ENCODE results near the gene SDS.

Gene SDS

DNA sequence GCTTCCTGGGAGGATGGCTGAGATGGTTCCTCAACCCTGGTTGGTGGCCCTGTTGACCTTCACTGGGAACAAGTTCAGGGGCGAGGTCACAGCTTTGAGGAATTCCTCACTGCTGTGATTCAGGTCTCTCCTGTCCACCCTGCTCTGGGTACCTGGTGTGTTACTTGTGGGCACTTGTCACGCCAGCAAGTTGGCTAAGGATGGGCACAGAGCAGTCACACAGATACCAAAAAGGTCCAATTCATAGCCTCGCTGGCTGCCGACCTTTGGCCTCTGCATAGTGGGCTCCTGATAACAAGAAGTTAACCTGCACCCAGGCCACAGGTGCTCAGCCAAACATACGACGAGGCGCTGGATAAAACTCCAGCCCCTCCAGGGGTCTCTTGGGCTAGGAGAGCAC lies 11.2 kb downstream of the SDS start:
- Histone ChIP-seq H3K9me3 (ENCODE audit: control insufficient read depth, low read length) (no peaks in the 10 kb centered on the region), H3K27me3 (replicated peaks; ENCODE audit: control insufficient read depth, insufficient read depth, low read length, poor library complexity, severe bottlenecking) (no peaks in the 10 kb centered on the region), H3K36me3 (ENCODE audit: control insufficient read depth, insufficient read depth, low read length) (peaks cover 15% of the 10 kb centered on the region), H3K4me3 (ENCODE audit: insufficient read depth, low read depth, low read length, poor library complexity, severe bottlenecking) (no peak overlapping the region), H3K27ac (ENCODE audit: insufficient read depth, low read length, poor library complexity, severe bottlenecking) (no peak overlapping the region), H3K4me1 (ENCODE audit: control insufficient read depth, insufficient read depth, low read length, poor library complexity, severe bottlenecking) (no peaks in the 10 kb centered on the region)
- no peak for DNase-seq

DNA sequence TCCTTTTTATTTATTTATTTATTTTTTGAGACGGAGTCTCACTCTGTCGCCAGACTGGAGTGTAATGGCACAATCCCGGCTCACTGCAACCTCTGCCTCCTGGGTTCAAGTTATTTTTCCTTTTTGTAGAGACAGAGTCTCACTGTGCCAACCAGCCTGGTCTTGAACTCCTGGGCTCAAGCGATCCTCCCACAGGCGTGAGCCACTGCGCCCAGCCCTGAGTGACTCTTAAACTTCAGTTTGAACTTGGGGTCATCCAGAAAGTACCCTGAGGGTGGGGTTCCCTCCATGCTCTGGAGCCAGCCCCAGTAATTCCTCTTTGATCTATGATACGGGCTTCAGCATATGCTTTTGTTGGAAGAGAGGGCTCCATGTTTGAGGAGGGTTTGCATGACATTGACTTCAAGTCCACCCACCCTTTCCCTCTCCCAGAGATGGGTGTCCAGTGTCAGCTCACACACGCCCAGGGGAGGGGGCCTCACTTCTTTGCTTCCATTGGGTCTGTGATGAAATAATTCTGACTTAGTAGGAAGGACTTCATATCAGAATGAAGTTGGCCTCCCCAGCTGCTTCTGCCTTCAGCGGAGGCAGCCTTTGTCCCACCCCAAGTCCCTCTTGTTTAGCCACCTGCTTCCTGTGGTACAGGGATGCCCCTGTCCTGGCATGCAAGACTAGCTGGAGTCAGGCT lies 11.9 kb downstream of the SDS start:
- no peak overlapping the region for H3K27ac ChIP-seq (ENCODE audit: insufficient read depth, low read length, poor library complexity, severe bottlenecking)
- H3K27me3 ChIP-seq (replicated peaks; ENCODE audit: control insufficient read depth, insufficient read depth, low read length, poor library complexity, severe bottlenecking): no peaks in the 10 kb centered on the region
- no peak for DNase-seq
- H3K9me3 ChIP-seq (ENCODE audit: control insufficient read depth, low read length): no peaks in the 10 kb centered on the region
- no peak overlapping the region for H3K4me3 ChIP-seq (ENCODE audit: insufficient read depth, low read depth, low read length, poor library complexity, severe bottlenecking)
- H3K4me1 ChIP-seq (ENCODE audit: control insufficient read depth, insufficient read depth, low read length, poor library complexity, severe bottlenecking): no peaks in the 10 kb centered on the region
- H3K36me3 ChIP-seq (ENCODE audit: control insufficient read depth, insufficient read depth, low read length): peaks cover 15% of the 10 kb centered on the region

DNA sequence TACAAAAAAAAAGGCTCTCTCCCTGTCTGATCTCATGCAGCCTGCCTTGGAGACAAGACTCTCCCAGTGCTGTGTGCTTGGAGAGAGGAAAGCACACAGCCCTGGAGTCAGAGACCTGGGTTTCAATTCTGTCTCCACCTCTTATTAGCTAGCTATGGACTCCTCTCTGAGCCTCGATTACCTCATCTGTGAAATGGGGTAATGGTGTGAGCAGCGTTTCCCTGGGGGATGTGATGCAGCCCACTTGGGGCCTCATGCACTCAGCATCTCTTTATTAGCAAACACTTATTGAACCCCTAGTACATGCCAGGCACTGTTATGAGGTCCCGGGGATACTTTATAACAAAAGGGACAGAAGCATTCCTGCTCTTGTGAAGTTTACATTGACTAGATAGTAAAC lies 12.5 kb downstream of the SDS start:
- Histone ChIP-seq H3K9me3 (ENCODE audit: control insufficient read depth, low read length) (no peaks in the 10 kb centered on the region), H3K4me3 (ENCODE audit: insufficient read depth, low read depth, low read length, poor library complexity, severe bottlenecking) (no peak overlapping the region), H3K27me3 (replicated peaks; ENCODE audit: control insufficient read depth, insufficient read depth, low read length, poor library complexity, severe bottlenecking) (no peaks in the 10 kb centered on the region), H3K36me3 (ENCODE audit: control insufficient read depth, insufficient read depth, low read length) (peaks cover 15% of the 10 kb centered on the region), H3K4me1 (ENCODE audit: control insufficient read depth, insufficient read depth, low read length, poor library complexity, severe bottlenecking) (no peaks in the 10 kb centered on the region), H3K27ac (ENCODE audit: insufficient read depth, low read length, poor library complexity, severe bottlenecking) (no peak overlapping the region)
- DNase-seq: no peak

DNA sequence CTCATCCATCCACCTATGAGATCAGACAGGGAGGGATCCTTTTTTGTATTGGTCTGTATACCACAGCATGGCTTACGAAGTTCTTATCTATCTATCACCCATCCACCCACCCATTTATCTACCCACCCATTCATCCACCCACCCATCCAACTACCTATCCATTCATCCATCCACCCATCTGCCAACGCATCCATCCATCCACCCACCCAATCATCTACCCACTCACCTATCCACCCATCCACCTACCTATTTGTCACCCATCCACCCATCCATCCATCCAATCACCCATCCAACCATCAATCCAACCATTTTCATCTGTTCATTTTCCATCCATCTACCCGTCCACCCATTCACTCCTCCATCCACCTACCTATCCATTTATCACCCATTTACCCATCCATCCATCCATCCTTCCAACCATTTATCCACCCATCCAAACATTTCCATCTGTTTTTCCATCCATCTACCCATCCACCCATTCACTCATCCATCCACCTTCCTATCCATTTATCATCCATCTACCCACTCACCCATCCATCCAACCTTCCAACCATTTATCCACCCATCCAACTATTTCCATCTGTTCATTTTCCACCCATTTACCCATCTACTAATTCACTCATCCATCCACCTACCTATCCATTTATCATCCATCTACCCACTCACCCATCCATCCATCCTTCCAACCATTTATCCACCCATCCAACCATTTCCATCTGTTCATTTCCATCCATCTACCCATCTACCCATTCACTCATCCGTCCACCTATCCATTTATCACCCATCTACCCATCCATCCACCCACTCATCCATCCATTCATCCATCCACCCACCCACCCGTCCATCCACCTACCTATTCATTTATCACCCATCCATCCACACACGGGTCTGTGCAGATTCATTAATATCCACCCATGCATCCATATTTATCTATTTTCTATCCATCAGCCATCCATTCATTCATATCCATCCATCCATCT lies 13.3 kb downstream of the SDS start:
- Histone ChIP-seq H3K27me3 (replicated peaks; ENCODE audit: control insufficient read depth, insufficient read depth, low read length, poor library complexity, severe bottlenecking) (no peaks in the 10 kb centered on the region), H3K36me3 (ENCODE audit: control insufficient read depth, insufficient read depth, low read length) (peaks cover 15% of the 10 kb centered on the region), H3K4me3 (ENCODE audit: insufficient read depth, low read depth, low read length, poor library complexity, severe bottlenecking) (no peak overlapping the region), H3K27ac (ENCODE audit: insufficient read depth, low read length, poor library complexity, severe bottlenecking) (no peak overlapping the region), H3K4me1 (ENCODE audit: control insufficient read depth, insufficient read depth, low read length, poor library complexity, severe bottlenecking) (no peaks in the 10 kb centered on the region), H3K9me3 (ENCODE audit: control insufficient read depth, low read length) (no peaks in the 10 kb centered on the region)
- no peak for DNase-seq

DNA sequence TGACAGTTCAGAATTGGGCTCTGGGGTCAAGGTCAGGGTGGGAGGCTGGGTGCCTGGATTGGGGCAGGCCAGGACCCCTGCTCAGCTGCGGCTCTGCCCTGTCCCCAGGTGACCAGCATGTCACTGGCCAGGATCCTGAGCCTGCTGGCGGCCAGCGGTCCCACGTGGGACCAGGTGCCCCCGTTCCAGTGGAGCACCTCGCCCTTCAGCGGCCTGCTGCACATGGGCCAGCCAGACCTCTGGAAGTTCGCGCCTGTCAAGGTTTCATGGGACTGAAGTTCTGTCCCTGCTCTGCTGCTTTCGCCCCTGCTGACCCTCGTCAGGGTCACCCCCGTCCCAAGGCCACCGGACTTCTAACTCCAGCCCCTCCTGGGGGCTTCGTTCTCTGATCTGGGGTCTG lies 15.3 kb downstream of the SDS start:
- H3K27me3 ChIP-seq (replicated peaks; ENCODE audit: control insufficient read depth, insufficient read depth, low read length, poor library complexity, severe bottlenecking): no peaks in the 10 kb centered on the region
- H3K27ac ChIP-seq (ENCODE audit: insufficient read depth, low read length, poor library complexity, severe bottlenecking): no peak overlapping the region
- no peaks in the 10 kb centered on the region for H3K9me3 ChIP-seq (ENCODE audit: control insufficient read depth, low read length)
- H3K4me3 ChIP-seq (ENCODE audit: insufficient read depth, low read depth, low read length, poor library complexity, severe bottlenecking): no peak overlapping the region
- H3K36me3 ChIP-seq (ENCODE audit: control insufficient read depth, insufficient read depth, low read length): peaks cover 24% of the 10 kb centered on the region
- DNase-seq: no peak
- no peaks in the 10 kb centered on the region for H3K4me1 ChIP-seq (ENCODE audit: control insufficient read depth, insufficient read depth, low read length, poor library complexity, severe bottlenecking)

DNA sequence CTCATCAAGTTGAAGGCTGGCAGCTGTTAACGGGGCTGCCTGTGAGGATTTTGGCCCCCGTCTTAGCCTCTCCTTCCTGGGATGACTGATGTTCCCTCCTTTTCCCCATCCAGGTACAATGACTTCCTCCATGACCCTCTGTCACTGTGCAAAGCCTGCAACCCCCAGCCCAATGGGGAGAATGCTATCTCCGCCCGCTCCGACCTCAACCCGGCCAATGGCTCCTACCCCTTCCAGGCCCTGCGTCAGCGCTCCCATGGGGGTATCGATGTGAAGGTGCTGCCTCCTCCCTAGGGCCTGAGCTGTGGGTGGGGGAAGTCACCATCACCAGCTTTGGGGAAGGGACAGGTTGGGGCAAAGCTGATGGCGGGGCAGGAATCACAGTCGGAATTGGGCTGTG lies 16.1 kb downstream of the SDS start:
- Histone ChIP-seq H3K4me3 (ENCODE audit: insufficient read depth, low read depth, low read length, poor library complexity, severe bottlenecking) (no peak overlapping the region), H3K36me3 (ENCODE audit: control insufficient read depth, insufficient read depth, low read length) (peaks cover 24% of the 10 kb centered on the region), H3K9me3 (ENCODE audit: control insufficient read depth, low read length) (no peaks in the 10 kb centered on the region), H3K27ac (ENCODE audit: insufficient read depth, low read length, poor library complexity, severe bottlenecking) (no peak overlapping the region), H3K27me3 (replicated peaks; ENCODE audit: control insufficient read depth, insufficient read depth, low read length, poor library complexity, severe bottlenecking) (no peaks in the 10 kb centered on the region), H3K4me1 (ENCODE audit: control insufficient read depth, insufficient read depth, low read length, poor library complexity, severe bottlenecking) (no peaks in the 10 kb centered on the region)
- no peak for DNase-seq

DNA sequence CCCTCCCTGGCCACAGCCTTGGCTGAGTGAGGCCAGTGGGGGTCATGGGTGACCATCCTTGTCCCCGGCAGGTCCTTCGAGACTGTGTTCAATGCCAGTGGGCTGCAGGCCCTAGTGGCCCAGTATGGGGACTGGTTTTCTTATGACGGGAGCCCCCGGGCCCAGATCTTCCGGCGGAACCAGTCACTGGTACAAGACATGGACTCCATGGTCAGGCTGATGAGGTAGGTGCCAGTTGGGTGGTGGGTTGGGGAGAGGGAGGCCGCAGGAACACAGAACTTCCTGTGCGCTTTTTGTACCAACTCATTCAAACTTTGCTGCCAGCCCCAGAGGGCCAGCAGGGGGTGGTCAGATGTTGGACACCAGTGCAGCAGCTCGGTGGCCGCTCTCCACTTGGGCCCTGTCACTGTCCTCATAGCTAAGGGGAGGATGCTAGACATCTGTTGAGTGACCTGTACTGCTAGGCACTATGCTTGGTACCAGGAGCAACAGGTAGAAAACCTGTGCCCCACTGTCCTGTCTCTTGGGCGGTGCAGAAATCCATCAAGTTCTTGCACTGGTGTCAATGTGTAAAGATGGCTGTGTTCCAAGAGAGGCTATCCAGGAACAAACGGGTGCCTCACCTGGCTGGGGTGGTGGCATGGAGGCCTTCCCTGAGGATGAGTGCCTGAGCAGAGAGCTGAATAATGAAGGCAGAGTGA lies 16.7 kb downstream of the SDS start:
- Histone ChIP-seq H3K9me3 (ENCODE audit: control insufficient read depth, low read length) (no peaks in the 10 kb centered on the region), H3K4me1 (ENCODE audit: control insufficient read depth, insufficient read depth, low read length, poor library complexity, severe bottlenecking) (no peaks in the 10 kb centered on the region), H3K4me3 (ENCODE audit: insufficient read depth, low read depth, low read length, poor library complexity, severe bottlenecking) (no peak overlapping the region), H3K36me3 (ENCODE audit: control insufficient read depth, insufficient read depth, low read length) (peaks cover 24% of the 10 kb centered on the region), H3K27me3 (replicated peaks; ENCODE audit: control insufficient read depth, insufficient read depth, low read length, poor library complexity, severe bottlenecking) (no peaks in the 10 kb centered on the region), H3K27ac (ENCODE audit: insufficient read depth, low read length, poor library complexity, severe bottlenecking) (no peak overlapping the region)
- no peak for DNase-seq

DNA sequence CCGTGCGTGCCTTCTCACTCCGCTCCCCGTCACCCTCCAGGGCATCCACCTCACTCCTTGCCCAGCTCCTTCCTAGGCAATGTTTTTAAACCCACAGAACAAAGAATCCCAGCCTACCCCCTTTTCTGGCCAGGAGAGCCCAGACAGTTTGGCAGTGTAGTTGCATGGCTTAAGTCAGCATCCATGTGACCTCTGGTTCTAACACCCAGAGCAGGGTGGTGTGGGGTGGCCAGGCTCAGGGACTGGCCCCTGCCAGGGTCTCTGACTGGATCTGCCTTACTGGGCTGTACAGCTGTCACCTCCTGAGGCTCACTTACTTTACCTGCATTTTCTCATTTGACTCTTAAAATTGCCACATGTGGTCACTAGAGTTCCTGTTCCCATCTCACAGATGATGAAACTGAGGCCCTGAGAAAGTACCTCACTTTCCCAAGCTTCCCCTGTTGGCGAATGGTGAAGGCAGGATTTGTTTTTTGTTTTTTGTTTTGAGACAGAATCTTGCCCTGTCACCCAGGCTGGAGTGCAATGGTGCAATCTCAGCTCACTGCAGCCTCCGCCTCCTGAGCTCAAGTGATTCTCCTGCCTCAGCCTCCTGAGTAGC lies 18.3 kb downstream of the SDS start:
- DNase-seq: no peak
- Histone ChIP-seq H3K4me3 (ENCODE audit: insufficient read depth, low read depth, low read length, poor library complexity, severe bottlenecking) (no peak overlapping the region), H3K4me1 (ENCODE audit: control insufficient read depth, insufficient read depth, low read length, poor library complexity, severe bottlenecking) (no peaks in the 10 kb centered on the region), H3K27me3 (replicated peaks; ENCODE audit: control insufficient read depth, insufficient read depth, low read length, poor library complexity, severe bottlenecking) (no peaks in the 10 kb centered on the region), H3K9me3 (ENCODE audit: control insufficient read depth, low read length) (no peaks in the 10 kb centered on the region), H3K36me3 (ENCODE audit: control insufficient read depth, insufficient read depth, low read length) (peaks cover 31% of the 10 kb centered on the region), H3K27ac (ENCODE audit: insufficient read depth, low read length, poor library complexity, severe bottlenecking) (no peak overlapping the region)

DNA sequence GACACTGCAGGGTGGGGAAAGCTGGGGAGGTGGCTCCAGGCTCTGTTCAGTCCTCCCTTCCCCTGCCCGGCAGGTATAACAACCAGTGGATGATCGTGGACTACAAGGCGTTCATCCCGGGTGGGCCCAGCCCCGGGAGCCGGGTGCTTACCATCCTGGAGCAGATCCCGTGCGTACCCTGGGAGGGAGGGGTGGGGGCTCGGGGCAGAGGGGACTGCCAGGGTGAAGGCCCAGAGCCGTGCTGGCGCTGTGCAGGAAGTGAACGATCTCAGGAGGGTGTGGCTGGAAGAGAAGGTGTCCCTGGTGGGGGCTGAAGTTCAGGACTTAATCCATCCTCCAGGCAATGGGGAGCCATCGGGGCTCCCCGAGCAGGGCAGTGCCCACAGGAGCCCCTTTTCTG lies 18.9 kb downstream of the SDS start:
- Histone ChIP-seq H3K4me3 (ENCODE audit: insufficient read depth, low read depth, low read length, poor library complexity, severe bottlenecking) (no peak overlapping the region), H3K36me3 (ENCODE audit: control insufficient read depth, insufficient read depth, low read length) (peaks cover 29% of the 10 kb centered on the region), H3K4me1 (ENCODE audit: control insufficient read depth, insufficient read depth, low read length, poor library complexity, severe bottlenecking) (no peaks in the 10 kb centered on the region), H3K27ac (ENCODE audit: insufficient read depth, low read length, poor library complexity, severe bottlenecking) (no peak overlapping the region), H3K27me3 (replicated peaks; ENCODE audit: control insufficient read depth, insufficient read depth, low read length, poor library complexity, severe bottlenecking) (no peaks in the 10 kb centered on the region), H3K9me3 (ENCODE audit: control insufficient read depth, low read length) (no peaks in the 10 kb centered on the region)
- no peak for DNase-seq
